OCI-LY3 (cell line): Measurements from ENCODE around the gene AKNA.

Source experiments
- EZH2phosphoT487 ChIP-seq: fragments of 200-600 bp; shearing (Covaris generic); IDR thresholded peaks from 2 replicates; pipeline ENCODE4 v1.6.1; 2018; ENCODE audit warnings: antibody characterized with exemption, mixed run types, low read depth
- TF ChIP-seq, protein P1 (sequence below): fragments of 200-600, 300-600 bp; sonication (generic); IDR thresholded peaks from 2 replicates; pipeline ENCODE4 v1.5.1; 2014; ENCODE audit warnings: antibody characterized with exemption, low read length, low read depth

DNA sequence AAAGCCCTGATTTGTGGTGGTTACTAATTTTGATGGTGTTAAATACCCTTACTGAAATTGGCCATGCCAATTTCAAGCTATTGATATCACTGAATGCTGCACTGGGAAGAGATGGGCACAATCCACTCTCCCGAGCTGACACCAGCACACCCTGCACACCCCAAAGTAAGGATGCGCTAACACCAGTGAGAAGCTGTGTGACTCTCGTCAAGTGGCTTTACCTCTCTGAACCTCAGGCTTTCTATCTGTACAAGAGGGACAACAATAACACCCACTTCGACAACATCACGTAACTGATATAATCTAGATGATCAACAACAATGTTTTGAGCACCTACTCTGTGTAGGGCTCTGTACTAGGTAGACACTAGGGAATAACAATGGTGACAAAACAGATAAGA, 8.0 kb upstream of the AKNA start:
- TF ChIP-seq, protein P1, sequence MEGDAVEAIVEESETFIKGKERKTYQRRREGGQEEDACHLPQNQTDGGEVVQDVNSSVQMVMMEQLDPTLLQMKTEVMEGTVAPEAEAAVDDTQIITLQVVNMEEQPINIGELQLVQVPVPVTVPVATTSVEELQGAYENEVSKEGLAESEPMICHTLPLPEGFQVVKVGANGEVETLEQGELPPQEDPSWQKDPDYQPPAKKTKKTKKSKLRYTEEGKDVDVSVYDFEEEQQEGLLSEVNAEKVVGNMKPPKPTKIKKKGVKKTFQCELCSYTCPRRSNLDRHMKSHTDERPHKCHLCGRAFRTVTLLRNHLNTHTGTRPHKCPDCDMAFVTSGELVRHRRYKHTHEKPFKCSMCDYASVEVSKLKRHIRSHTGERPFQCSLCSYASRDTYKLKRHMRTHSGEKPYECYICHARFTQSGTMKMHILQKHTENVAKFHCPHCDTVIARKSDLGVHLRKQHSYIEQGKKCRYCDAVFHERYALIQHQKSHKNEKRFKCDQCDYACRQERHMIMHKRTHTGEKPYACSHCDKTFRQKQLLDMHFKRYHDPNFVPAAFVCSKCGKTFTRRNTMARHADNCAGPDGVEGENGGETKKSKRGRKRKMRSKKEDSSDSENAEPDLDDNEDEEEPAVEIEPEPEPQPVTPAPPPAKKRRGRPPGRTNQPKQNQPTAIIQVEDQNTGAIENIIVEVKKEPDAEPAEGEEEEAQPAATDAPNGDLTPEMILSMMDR, result no peak
- TF ChIP-seq EZH2phosphoT487, result no peak
